GM21528 (cell line): ENCODE measurements around the gene SIM2.

ENCODE experiments used
- ATAC-seq: cut with Tn5 transposase; IDR thresholded peaks from one replicate; pipeline ENCODE4 v1.9.1; 2021; ENCODE audit warnings: mild to moderate bottlenecking, moderate library complexity; ENCODE audit not compliant: unreplicated experiment, low FRiP score

SIM2 gene

DNA sequence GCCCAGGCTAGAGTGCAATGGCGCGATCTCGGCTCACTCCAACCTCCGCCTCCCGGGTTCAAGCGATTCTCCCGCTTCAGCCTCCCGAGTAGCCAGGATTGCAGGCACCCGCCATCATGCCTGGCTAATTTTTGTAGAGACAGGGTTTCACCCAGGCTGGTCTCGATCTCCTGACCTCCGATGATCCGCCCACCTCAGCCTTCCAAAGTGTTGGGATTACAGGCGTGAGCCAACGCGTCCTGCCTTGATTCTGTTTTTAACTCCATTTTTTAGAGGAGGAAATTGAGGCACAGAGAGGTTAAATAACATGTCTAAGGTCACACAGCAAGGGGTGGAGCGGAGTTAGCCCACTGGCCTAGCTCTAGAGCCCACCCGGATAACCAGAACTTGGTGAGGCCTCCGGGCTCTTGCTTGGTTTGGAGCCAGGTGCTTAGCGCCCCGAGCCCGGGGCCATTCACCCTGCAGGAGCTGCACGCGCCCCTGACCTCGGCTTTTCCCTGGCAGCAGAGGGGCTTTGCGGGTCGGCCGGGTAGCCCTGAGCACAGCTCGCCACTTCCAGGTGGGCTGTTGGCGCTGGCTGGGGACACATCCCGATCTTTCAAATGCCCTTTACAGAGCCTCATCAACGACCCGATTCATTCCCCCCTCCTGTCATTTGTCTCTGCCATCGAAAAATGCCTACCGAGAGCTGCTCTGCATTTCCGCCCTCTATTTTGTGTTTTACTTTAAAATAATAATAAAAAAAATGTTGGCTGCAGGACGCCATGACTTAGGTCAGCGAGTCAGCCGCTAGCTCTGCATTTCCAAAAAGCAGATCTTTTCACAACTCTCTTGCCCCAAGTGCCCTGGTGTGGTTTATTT is 11.2 kb downstream of the SIM2 start:
- no peak for ATAC-seq

DNA sequence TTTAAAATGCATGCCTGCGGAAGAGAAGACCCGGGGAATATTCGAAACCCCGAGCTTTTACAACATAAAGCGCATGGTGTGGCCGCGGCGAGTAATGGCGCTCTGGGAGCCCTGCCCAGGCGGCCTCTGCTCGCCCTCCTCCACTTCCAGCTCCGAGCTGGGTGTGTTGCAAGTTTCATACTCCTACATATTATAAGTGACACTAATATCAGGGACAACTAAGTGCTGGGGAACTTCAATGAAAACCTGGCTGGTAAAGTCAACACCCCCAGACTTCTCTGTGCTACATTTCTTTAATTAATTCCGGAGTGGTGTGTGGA is 11.8 kb downstream of the SIM2 start:
- ATAC-seq, result no peak

GRCh38 chr21:36713746-36714145 is 14.8 kb downstream of the SIM2 start:
- ATAC-seq, result no peak

GRCh38 chr21:36716387-36716786 is 17.5 kb downstream of the SIM2 start:
- ATAC-seq, result no peak

DNA sequence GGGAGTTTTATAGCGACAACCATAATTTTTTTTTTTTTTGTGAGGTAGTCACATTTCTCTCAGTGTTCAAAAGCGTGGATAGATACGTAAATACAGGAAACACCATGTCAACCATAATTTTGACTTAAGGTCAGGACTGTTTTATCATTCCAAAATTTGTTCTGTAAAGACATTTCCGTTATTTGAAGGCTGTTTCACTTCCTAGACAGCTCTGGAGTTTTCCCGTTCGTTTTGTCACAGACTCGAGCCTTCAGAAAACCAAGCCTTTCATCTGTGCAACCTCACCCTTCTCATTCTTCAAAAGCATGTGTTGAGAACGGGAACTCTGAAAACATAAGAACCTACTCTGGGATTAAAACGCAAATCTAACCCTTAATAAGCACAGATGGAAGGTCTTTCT is 17.9 kb downstream of the SIM2 start:
- ATAC-seq, result no peak

DNA sequence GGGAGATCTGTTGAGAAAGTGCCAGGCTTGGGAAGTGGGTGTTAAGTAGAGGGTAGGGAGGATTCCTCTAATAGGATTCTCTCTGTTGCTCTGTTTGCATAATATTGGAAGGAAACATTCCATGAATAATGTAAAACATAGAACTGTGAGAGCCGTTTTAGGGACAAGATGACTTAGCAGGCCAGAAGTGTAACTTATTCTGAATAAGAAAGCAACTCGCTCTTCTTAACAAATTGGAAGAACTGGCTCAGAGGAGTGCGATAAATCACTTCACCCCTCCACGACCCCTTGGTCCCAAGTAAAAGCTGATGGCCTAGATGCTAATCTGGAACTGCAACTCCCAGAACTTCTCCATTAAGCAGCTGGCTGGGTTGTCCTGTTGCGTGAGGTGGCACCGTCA is 19.1 kb downstream of the SIM2 start:
- no peak for ATAC-seq

- ATAC-seq, result no peak
Measured at GRCh38 chr21:36718951-36719501, 20.1 kb downstream of the SIM2 start.

GRCh38 chr21:36719614-36720013 is 20.7 kb downstream of the SIM2 start:
- ATAC-seq, result no peak

DNA sequence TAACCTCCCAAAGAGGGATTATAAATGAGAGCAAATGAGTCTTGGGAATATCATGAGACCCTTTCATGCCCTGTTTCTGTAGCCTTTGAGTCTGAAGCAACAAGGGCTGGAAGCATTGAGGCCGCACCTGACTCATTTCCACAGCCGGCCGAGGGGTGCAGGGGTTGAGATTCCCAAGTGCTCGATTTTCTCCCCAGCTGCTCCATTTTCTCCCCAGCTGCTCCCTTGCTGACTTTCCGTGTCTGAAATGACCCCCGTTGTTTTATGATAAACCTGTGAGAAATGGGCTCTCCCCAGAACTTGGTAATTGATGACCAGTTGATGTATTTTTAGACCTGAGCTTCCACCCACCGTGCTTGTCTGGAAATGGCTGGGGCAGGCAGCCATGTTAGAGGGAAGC is 22.9 kb downstream of the SIM2 start:
- no peak for ATAC-seq

DNA sequence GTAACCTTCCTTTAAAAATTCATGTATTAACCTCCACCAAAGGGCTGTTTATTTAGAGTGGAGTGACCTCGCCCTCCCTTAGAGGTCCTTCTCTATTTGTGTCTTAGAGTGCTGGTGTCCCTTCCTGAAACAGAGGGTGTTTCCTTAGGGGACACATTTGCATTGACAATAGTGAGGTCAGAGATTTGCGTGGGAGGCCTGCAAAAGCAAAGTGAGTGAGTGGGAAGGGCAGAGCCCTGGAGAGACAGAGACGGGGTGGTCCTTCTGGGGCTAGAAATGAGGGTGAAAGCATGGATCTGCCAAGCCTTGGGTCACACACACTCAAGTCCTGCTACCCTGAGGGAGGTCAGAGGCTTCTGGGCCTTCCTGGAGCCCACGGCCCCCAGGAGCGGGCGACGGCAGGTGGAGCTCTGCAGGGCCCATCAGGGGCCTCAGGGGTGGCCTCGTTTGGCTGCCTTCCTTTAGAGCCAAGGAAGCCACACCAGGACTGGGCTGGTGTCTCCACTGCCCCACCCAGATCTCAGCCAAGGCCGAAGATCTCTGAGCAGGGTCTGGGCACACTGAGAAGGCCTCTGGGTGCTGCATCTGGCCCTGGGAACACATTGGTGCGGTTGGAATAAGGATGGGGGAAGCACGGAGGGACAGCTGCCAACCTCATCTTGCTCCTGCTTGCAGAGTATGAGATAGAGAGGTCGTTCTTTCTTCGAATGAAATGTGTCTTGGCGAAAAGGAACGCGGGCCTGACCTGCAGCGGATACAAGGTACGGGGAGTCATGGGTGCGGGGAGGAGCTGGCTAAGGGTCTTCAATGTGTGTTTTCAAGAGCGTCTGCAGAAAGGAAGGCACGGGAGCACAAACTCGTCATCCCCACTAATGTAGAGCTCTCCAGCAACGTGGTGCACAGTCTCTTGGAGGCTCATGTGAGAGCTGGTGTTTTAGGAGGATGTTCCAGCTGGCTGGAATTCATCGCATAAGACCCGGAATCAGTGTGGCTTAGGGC is 23.8 kb downstream of the SIM2 start:
- no peak for ATAC-seq

DNA sequence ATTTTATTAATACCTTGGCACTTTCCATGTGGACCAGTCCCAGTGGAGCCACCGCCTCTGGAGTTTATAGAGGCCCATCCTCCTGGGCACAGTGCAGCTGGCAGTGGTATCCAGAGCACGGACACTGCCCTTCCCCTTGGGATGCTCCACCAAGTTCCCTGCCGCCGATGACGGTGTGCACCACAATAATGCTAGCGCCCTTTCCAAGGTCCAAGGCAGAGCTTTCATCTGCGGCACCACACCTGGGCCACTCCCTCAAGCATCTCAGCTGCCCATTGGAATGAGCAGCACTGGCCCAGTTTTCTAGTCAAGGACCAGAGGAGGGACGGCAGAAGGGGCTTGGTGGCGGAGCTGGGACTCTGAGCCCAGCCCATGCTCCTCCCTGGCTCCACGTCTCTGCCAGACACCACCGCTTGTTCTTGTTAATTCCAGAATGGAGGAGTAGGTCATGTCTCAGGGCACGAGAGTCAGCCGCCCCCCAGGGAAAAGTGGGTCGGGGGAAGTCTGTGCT is 24.5 kb downstream of the SIM2 start:
- ATAC-seq, result no peak

DNA sequence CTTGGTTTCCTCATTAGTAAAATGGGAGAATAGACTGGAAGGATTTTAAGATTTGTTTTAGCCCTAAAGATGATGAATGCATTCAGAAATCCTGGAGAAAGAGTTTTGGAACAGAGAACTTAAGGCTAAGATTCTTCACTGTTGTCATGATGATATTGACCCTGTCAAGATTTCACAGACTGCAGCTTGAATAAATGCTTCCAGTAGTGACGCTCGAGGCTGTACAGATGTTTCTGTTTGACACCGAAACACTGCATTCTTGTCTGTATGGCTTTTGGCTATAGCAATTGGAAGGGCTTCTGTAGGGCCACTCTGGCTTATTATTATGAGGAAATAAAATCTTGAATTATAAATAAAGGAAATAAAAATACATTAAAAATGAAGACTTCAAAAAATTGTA is 25.7 kb downstream of the SIM2 start:
- no peak for ATAC-seq

DNA sequence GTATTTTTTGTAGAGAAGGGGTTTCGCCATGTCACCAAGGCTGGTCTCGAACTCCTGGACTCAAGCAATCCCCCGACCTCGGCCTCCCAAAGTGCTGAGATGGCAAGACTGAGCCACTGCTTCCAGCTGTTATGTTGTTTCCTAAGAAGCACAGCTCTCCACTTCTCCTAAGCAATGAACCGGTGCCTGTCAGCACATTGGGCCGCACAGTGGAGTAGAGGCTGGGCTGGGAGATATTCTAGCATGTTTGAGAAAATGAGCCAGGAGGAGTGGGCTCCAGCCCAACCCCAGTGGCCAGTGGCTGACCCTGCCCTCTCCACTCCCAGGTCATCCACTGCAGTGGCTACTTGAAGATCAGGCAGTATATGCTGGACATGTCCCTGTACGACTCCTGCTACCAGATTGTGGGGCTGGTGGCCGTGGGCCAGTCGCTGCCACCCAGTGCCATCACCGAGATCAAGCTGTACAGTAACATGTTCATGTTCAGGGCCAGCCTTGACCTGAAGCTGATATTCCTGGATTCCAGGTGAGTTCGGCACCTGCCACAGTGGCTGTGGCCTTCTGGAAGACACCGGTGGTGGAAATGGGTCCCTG is 27.0 kb downstream of the SIM2 start:
- ATAC-seq, result no peak

GRCh38 chr21:36727866-36728265 is 29.0 kb downstream of the SIM2 start:
- no peak for ATAC-seq

DNA sequence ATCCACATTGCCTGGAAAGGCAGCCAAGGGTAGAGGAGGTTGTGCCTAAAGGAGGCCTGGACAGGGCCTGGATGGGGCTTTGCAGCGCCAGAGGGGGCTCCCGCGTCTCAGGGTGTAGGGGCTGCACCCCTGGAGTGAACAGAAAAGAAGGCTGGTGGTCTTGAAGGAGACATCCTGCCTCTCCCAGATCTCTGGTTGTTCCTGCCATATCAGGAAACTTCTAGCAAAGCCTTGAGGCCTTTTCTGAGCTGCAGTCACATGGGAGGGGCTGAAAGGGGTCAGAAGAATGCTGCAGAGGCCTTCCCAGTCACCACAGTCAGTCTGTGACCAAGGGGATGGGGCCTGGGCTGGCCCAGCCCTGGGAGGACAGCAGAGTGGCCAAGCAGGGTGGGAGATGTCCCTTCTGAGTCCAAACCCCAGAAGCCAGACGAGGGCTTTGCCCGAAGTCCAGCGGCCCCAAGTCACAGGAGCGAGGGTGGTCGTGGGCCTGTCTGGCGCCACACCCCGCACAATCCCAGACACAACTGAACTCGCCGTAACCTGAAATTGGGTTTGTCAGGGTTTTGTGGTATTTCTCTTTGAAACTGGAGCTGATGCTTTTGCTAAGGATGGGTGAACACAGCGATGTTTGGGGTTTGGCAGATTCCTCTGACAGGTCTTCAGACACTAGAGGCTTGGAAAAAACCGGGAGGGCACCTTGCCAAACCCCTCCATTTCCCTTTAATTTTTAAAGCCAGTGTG is 29.6 kb downstream of the SIM2 start:
- no peak for ATAC-seq

- ATAC-seq, result no peak
Measured at GRCh38 chr21:36729310-36729970, 30.5 kb downstream of the SIM2 start.

DNA sequence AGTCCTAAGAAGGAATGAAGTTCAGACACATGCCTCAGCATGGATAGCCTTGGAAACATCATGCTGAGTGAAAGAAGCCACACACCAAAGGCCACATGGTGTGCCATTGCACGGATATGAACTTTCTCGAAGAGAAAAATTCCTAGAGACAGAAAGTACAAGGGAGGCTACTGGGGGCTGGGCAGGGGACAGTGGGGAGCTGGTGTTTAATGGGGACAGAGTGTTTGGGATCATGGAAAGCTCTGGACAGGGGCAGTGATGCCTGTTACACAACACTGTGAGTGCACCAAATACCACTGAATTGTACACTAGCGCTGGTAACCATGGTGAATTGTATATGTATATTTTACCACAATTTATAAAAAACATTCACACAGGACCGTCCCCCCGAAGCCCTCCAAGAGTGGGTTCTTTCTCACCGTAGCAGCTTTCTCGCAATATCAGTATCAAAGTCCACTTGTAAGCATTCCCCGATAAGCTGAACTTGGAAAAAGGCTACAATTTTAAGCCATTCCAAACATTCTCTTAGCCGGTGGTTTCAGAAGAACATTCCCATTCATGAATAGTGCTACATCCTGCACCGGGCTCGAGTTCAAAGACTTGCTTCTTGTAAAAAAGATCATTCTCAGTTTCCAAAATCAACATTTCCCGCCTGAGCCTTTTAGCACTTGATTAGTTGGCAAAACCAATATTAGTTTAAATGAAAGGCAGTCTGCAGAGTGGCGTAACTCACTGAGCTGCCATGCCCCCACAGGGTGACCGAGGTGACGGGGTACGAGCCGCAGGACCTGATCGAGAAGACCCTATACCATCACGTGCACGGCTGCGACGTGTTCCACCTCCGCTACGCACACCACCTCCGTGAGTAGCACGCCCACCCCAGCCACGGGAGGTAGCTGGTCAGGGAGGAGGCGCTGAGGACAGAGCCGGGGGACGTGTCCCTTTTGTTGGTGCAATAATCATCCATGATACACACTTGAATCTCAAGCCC is 31.7 kb downstream of the SIM2 start:
- ATAC-seq, result no peak

GRCh38 chr21:36732217-36732616 is 33.3 kb downstream of the SIM2 start:
- ATAC-seq, result no peak
